ENCODE data around the gene LRRC10B.

The LRRC10B gene

GRCh38 chr11:61547246-61547645 is 38.7 kb downstream of the LRRC10B start:
- Histone ChIP-seq H3K36me3 (ENCODE audit: insufficient read depth) (no peaks in the 10 kb centered on the region), H4K20me1 (ENCODE audit: insufficient read depth) (no peaks in the 10 kb centered on the region), H3K4me1 (ENCODE audit: low read depth, poor library complexity, severe bottlenecking) (no peaks in the 10 kb centered on the region), H3K27me3 (ENCODE audit: insufficient read depth, low read depth) (peaks cover 71% of the 10 kb centered on the region), H3K4me2 (no peak overlapping the region), H3K9ac (no peak overlapping the region), H3K79me2 (ENCODE audit: insufficient read depth, low read depth) (no peaks in the 10 kb centered on the region), H3K4me3 (IDR thresholded peaks at IDR 0.05; ENCODE audit: insufficient read depth, low read depth, low read length) (no peak overlapping the region), H3K27ac (no peak overlapping the region), H2AFZ (ENCODE audit: low read depth) (no peak overlapping the region)
- no peak for TF ChIP-seq CTCF (conservative IDR thresholded peaks at IDR 0.05; ENCODE audit: low read depth, low read length)

GRCh38 chr11:61549177-61549576 is 40.6 kb downstream of the LRRC10B start:
- TF ChIP-seq CTCF (conservative IDR thresholded peaks at IDR 0.05; ENCODE audit: low read depth, low read length) = no peak
- H3K27me3 ChIP-seq (ENCODE audit: insufficient read depth, low read depth) = peaks cover 71% of the 10 kb centered on the region
- H3K27ac ChIP-seq = no peak overlapping the region
- no peak overlapping the region for H3K4me2 ChIP-seq
- no peak overlapping the region for H3K9ac ChIP-seq
- H3K36me3 ChIP-seq (ENCODE audit: insufficient read depth) = no peaks in the 10 kb centered on the region
- H2AFZ ChIP-seq (ENCODE audit: low read depth) = no peak overlapping the region
- H3K4me1 ChIP-seq (ENCODE audit: low read depth, poor library complexity, severe bottlenecking) = no peaks in the 10 kb centered on the region
- H4K20me1 ChIP-seq (ENCODE audit: insufficient read depth) = no peaks in the 10 kb centered on the region
- no peak overlapping the region for H3K4me3 ChIP-seq (IDR thresholded peaks at IDR 0.05; ENCODE audit: insufficient read depth, low read depth, low read length)
- no peaks in the 10 kb centered on the region for H3K79me2 ChIP-seq (ENCODE audit: insufficient read depth, low read depth)

- Histone ChIP-seq H3K4me3 (IDR thresholded peaks at IDR 0.05; ENCODE audit: insufficient read depth, low read depth, low read length) (no peak overlapping the region), H3K4me2 (no peak overlapping the region), H4K20me1 (ENCODE audit: insufficient read depth) (no peaks in the 10 kb centered on the region), H3K4me1 (ENCODE audit: low read depth, poor library complexity, severe bottlenecking) (no peaks in the 10 kb centered on the region), H2AFZ (ENCODE audit: low read depth) (no peak overlapping the region), H3K9ac (no peak overlapping the region), H3K27ac (no peak overlapping the region), H3K79me2 (ENCODE audit: insufficient read depth, low read depth) (no peaks in the 10 kb centered on the region), H3K36me3 (ENCODE audit: insufficient read depth) (no peaks in the 10 kb centered on the region), H3K27me3 (ENCODE audit: insufficient read depth, low read depth) (peaks cover 73% of the 10 kb centered on the region)
- TF ChIP-seq CTCF (conservative IDR thresholded peaks at IDR 0.05; ENCODE audit: low read depth, low read length) = no peak
Measured at GRCh38 chr11:61549662-61550568, 41.4 kb downstream of the LRRC10B start.

GRCh38 chr11:61550665-61551227 is 42.2 kb downstream of the LRRC10B start:
- Histone ChIP-seq H3K27me3 (ENCODE audit: insufficient read depth, low read depth) (peaks cover 71% of the 10 kb centered on the region), H2AFZ (ENCODE audit: low read depth) (no peak overlapping the region), H3K4me2 (no peak overlapping the region), H3K27ac (no peak overlapping the region), H3K36me3 (ENCODE audit: insufficient read depth) (no peaks in the 10 kb centered on the region), H4K20me1 (ENCODE audit: insufficient read depth) (no peaks in the 10 kb centered on the region), H3K4me1 (ENCODE audit: low read depth, poor library complexity, severe bottlenecking) (no peaks in the 10 kb centered on the region), H3K4me3 (IDR thresholded peaks at IDR 0.05; ENCODE audit: insufficient read depth, low read depth, low read length) (no peak overlapping the region), H3K9ac (no peak overlapping the region), H3K79me2 (ENCODE audit: insufficient read depth, low read depth) (no peaks in the 10 kb centered on the region)
- no peak for TF ChIP-seq CTCF (conservative IDR thresholded peaks at IDR 0.05; ENCODE audit: low read depth, low read length)
